HEK293T (cell line): Measurements from ENCODE around the gene PAGR1.

ENCODE experiments used
- ELF4 ChIP-seq: fragments of 450-650 bp; IDR thresholded peaks from 2 replicates; pipeline ENCODE4 v1.6.1; 2017; ENCODE audit warnings: antibody characterized with exemption
- NFRKB ChIP-seq: fragments of 450-650 bp; IDR thresholded peaks from 2 replicates; pipeline ENCODE4 v1.6.1; 2016; ENCODE audit warnings: mild to moderate bottlenecking, moderate library complexity
- PKNOX1 ChIP-seq: fragments of 450-650 bp; IDR thresholded peaks from 2 replicates; pipeline ENCODE4 v1.6.1; 2016
- SP1 ChIP-seq: fragments of 450-650 bp; IDR thresholded peaks from 2 replicates; pipeline ENCODE4 v1.6.1; 2017
- SUZ12 ChIP-seq: fragments of 450-650 bp; IDR thresholded peaks from 2 replicates; pipeline ENCODE4 v1.6.1; 2016; ENCODE audit warnings: mild to moderate bottlenecking

DNA sequence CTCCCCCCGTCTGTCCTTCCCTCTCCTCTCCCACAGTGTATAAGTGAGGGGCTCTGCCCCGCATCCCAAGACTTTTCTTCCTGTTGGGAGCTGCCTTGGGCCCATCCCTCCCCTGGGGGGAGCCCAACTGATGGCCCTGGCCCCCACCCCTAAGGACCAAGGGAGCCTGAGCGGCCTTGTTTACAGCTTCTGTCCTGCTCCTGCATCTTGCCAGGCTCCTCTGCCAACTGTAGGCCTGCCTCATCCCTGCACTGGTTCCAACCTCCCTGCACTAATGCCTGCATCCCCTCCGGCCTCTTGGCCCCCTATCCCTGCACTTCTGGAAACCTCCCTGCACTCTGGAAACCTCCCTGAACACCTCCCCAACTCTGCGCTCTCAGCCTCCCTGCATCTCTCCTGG, 1.4 kb upstream of the PAGR1 start:
- TF ChIP-seq ELF4 (no peak), SUZ12 (no peak), NFRKB (no peak), PKNOX1 (no peak), SP1 (no peak)
